Stomach (tissue), 4 donors: ENCODE measurements around the gene SHC1.

Experiments used
- EP300 ChIP-seq: sonication (generic); formaldehyde crosslinking; IDR thresholded peaks from one replicate; pipeline ENCODE4 v1.6.1; 2017; ENCODE audit warnings: antibody characterized with exemption
- TF ChIP-seq, protein P1 (sequence below), 7 experiments: fragments of 450-650 bp in 4 of 7; fragments of 200-600 bp in 3 of 7; sonication (generic) in 3 of 7; IDR thresholded peaks; one replicate each; pipeline ENCODE4 v1.5.1; 2016 to 2019; ENCODE audit warnings: antibody characterized with exemption in 7 of 7, control low read depth in 2 of 7, mild to moderate bottlenecking in 1 of 7

DNA sequence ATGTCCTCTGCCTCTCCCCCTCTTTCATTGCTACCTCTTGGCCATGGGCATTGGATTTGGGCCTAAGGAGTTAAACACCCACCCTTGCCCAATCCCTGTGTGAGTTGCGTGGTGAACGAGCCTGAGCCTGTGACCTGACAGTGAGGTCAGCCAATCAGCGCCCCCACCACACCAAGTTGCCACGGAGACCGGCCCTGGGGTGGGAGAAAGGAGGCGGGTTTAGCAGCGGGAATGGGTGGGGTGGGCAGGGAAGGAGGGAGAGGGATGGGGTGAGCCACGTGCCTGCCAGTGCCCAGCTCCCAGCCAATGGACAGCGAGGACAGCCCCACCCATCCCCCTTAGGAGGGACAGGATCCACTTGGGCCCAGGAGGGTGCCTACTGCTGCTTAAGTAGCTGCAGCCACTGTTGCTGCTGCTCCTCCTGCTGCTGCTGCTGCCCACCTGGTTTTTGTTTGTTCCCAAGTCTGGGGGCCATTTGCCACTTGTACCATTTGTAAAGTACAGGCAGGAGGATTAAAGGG, 41.5 kb upstream of the SHC1 start:
- TF ChIP-seq, protein P1, sequence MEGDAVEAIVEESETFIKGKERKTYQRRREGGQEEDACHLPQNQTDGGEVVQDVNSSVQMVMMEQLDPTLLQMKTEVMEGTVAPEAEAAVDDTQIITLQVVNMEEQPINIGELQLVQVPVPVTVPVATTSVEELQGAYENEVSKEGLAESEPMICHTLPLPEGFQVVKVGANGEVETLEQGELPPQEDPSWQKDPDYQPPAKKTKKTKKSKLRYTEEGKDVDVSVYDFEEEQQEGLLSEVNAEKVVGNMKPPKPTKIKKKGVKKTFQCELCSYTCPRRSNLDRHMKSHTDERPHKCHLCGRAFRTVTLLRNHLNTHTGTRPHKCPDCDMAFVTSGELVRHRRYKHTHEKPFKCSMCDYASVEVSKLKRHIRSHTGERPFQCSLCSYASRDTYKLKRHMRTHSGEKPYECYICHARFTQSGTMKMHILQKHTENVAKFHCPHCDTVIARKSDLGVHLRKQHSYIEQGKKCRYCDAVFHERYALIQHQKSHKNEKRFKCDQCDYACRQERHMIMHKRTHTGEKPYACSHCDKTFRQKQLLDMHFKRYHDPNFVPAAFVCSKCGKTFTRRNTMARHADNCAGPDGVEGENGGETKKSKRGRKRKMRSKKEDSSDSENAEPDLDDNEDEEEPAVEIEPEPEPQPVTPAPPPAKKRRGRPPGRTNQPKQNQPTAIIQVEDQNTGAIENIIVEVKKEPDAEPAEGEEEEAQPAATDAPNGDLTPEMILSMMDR (IDR thresholded peaks at IDR 0.05): no peak
- TF ChIP-seq EP300: no peak
